Stimulated activated CD4-positive, alpha-beta T cell treated with anti-CD3 and anti-CD28 coated beads, Interleukin-1b, Interleukin-23, amount 100 ng/mL, for 24 hours (primary cell): ENCODE results near the gene GORASP1.

Experiments
- DNase-seq, 4 experiments: peaks; one replicate each; pipeline ENCODE4 v3.0.0-alpha.2; 2020; ENCODE audit warnings: low read depth in 4 of 4, low spot score in 1 of 4

The GORASP1 gene

DNA sequence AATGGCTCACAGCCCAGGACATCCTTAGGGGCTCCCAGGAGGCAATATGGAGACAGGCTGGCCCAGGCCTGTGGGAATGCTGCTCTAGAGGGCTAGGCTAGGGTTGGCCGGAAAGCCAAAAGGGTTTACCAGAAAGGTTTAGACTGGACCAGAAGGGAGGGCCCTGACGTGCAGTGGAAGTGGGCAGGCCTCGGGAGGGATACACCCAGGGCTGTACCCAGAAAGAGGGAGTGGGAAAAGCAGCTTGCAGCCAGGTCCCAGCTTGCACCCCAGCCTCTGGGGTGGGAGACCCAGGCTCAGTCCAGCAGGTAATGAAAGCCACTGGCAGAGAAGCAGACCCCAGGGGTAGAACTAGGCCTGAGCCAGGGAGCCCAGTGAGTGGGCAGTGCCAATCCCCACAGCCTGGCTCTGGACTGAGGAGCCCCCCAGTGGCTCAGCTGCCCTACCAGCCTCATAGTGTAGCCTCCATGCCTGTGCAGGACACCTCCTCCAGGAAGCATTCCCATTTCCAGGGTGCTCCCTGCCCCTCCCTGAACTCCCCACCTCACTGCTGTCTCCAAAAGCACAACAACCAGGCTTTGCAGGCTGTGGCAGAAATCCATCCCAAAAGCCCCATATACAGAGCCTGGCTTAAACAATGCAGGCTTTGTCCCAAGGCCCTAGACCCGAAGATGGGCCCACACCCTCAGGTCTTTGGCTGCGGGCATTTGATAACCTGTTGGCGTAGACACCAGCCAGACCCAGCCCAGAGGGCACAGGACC is 3.5 kb downstream of the GORASP1 start:
- no peak for DNase-seq

DNA sequence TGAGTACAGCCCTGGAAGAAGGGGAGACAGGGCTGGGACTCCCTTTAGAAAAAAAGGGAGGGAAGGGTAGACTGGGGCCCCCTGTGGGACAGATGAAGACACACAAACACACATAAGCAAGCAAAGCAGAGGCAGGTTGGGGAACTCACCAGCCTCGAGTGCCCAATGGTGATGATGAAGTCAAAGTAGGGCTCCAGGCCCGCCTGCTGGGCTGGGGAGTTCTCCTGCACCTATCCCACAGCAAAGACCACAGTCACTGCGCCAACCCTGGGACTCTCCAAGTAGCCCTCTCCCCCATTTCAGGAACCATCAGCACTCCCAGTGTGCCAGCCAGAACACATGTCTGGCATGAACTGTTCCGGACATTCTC is 4.1 kb downstream of the GORASP1 start:
- no peak for DNase-seq

DNA sequence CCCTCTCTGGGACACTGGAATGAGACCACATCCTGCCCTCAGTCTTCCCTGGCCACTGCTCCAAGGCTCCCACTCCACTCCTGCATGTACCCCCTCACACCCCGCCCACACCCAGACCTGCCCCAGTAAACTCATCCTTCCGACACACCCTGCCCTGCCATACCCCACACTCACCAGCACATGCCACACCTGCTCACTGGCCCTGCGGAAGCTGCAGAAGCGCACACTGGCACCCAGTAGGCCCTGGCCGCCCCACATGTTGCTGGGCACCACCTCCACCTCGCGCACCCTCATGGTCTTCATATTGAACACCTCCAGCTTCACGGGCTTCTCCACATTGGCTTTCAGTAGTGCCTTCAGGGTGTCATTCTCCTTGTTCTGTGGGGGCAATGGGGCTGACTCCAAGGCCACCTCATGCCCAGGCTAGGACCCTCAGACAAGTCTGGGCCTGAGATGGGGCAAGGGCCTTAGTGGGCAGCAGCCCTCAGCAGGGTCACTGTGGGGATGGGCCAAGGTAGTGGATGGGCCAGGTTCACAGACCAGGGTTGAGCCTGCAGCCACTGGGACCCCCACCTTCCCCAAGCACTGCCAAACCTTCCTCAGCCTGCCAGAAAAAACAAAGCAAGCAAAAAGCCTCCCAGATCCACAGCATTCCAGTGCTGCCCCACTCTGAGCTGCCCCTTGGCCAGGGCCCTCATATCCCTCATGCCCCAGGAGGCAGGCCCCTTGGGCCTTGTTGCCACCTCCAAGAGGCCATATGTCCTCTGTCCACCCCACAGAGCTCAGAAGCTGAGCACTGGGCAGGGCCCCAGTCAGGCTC is 4.7 kb downstream of the GORASP1 start:
- DNase-seq, result no peak

DNA sequence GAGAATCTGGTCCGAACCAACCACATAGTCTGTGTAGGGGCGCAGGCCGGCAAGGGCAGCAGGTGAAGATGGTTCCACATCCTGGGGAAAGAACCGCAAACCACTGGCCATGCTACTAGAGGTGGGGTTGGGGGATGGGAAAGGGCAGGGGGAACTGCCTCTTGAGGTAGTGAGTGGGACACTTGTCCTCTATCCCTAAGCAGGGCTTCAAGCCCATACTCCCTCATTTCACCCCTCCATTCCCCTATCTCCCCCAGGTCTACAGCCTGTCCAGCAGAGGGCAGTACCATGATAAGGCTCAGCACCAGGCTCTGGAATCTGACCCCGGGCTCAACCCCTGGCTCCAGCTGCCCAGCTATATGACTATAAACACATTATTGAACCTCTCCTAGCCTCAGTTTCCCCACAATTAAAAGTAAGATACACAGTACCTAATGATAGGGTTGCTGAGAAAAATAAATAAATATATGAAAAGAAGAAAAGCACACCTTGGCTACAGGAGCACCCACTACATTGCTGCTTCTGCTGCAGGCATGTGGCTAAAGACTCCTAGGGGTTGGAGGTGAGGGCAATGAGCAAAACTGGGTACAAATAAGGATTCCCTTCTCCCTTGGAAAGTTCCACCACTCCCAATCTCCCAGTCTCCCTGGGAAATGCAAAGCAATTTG is 6.3 kb downstream of the GORASP1 start:
- DNase-seq, result peak in 2 of 4 experiments; percentile 25 to 34

DNA sequence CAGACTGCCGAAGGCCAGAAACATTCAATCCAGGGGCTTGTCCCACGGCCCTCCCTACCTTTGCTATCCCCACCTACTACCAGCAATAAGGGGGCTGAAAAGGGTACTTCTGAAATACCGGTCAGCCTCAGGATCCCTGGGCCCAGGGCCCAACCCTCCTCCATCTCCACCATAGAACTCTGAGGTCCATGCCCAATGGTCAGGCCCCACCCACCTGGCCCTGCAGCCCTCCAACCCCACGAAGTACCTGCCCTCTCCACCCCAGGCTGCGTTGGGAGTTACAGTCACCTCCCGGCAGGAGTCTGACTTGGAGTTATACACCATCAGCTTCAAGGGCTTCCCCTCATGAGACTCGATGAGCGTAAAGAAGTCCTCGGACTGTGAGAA is 6.9 kb downstream of the GORASP1 start:
- no peak for DNase-seq

DNA sequence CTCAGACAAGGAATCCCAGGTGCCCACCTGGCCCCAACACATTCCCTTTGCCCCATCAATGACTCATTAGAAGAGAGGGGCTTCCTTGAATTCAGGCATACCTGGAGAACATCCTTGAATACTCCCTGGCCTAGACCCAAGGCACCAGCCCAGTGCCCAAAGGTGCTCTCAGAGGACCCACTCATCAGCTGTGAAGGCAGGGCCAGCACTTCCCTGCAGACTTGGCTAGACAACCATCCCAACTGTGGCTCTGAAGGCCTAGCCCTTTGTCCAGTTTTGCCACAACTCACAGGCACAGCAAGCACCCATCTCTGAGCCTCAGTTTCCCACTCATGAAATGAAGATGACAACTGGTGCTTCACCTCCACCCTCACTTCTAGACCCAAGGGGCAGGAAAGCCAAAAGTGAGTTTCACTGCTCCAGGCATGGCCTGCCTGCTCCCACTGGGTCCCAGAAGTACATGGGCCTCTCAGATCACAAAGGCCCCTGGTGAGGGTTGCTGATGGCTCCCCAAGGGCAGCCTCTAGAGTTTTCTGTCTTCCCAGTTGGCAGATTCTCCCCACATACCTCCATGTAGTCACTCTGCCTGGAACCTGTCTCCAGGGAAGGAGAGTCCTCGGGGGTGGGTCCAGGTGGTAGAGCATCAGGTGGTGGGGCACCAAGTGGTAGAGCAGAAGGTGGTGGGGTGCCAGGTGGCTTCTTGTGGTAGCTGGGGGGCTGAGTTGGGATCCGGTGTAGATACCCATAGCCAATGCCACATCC is 7.5 kb downstream of the GORASP1 start:
- no peak for DNase-seq

DNA sequence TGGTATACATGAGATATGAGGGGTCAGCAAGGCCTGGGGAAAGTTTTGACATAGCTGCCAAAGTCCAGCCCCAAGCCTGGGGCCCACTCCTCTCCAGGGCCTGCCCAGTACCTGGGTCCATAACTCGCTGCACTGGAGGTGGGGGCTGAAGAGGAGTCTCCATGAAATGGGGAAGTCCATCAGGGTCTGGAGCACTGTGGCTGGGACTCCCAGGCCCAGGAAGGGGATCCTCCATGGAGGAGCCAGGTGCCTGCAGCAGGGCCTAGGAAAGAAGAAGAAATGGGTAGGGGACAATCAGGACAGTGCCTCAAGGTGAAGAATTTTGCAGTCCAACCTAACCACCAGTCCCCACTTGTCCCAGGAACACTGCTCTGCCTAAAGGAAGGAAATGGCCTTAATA is 8.2 kb downstream of the GORASP1 start:
- DNase-seq, result no peak

DNA sequence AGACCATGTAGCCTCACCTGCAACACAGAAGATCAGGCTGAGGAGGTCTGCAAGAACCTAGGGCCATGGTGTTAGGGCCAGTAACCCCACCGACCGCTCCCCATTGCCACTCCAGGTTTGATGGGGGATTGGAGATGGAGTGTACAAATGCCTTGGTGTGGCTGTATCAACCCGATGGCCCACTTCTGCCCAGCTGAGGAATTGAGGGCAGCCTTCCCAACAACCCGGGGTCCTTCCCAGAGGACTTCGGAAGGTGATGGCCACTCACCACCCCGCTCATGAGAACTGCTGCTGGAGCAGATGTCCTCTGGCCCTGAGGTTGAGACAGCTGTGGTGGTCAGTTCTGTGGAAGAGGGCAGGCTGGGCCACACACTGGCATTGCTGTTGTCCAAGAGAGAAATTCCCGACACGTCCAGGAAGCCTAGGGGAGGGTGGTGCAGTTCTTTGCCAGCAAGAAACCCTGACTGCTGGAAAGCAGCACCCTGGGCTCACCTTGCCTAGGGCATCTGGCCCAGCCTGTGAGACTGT is 8.9 kb downstream of the GORASP1 start:
- no peak for DNase-seq

DNA sequence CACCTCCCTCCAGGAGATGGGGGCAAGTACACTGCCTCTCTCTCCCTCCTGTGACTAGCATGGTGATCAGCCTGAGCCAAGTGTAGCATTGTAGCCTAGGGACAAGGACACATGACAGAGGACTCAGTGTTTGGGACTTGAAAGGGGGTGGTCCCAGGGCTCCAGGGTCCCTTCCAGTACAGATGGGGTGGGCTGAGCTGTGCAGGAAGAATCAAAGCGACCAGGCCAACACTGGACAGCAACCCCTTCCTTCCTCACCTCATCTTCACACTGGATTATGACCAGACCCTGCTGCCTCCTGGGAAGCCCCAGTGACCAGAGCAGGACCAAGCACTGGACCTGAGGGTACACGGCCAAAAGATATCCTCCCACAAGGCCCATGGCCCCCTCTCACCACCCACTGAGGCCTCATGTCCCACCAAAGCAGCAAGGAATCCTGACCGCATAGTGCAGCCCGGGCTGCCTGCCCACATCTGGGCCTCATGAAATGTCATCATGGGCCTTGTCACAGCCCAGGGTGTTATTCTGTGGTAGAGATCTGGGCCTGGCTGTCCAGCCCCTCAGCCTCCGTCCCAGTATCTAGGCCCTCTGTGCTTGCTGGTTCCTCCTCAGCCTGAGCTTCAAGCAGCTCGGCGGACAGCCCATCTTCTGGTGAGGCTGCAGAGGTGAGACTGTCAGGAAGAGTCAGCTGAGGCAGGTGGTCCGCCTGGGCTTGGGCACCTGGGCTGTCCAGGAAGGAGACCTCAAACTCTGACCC is 9.5 kb downstream of the GORASP1 start:
- DNase-seq, result no peak

DNA sequence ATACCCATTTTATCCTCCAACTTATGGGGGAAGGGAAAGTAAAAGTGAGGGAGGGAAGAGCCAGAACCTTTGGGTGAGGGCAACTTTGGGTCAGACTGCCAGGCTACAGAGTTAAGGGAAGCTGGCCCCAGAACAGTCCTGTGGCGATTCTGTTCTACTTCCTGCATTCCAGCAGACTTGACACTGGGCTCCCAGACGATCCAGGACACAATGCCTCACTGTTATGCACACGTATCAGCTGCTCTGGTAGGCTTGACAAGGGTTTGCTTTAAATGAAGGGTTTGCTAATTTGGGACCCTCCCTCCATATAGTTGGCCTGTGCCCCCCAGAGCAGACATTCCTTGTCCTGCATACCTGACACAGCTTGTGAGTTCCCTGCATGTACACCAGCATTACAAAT is 10.7 kb downstream of the GORASP1 start:
- no peak for DNase-seq

DNA sequence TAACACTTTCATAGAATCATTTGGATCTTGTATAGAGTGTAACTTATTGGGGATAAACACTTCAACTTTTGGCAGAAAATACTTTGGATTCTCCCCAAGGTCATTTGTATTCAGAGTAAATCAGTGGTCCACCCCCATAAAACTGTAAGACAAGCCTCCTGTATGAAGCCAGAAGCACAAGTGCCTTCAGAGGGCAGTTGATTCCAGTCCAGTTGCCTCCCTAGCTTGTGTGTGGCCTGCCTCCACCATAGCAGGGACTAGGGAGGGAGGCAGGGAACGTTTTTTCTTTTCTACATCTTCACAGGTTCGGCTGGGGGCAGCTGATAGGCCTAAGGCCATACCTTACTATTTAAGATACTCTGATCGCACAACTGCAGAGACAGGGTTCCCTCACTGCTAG is 11.6 kb downstream of the GORASP1 start:
- no peak for DNase-seq

DNA sequence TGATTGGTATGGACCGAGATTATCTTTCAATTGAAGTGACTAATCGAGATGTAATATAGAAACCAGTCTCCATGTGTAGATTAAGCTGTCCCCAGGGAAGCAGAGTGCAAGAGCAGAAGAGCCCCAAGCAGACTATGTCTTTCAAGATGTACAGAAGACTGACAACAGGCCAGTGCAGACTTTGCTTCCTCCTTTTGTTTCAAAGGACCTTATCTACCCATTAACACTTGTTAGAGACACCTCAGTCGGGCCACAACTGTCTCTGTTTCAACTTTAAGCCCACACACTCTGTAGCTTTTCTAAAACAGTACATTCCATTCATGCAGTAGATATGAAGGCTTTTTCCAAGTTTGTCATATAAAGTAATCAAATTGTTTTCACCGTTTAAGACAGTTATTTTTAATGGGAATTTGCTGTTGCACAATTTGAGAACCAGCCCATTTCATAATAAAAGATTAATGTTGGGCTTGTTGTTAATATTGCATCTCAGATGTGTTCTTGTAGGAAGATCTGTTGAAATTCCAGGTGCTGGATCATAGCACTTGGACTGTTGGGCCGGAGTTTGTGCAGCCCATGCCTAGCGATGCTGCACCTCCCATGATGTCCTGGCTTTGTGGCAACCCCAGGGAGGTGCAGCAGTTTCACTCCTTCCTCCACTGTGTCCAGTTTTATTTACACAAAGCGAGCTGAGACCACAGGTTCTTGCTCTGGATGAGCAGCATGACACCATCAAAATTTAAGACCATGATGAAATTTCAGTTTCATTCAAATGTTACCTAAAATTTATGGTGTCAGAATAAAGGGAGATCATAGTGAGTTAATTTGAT is 12.4 kb downstream of the GORASP1 start:
- no peak for DNase-seq

DNA sequence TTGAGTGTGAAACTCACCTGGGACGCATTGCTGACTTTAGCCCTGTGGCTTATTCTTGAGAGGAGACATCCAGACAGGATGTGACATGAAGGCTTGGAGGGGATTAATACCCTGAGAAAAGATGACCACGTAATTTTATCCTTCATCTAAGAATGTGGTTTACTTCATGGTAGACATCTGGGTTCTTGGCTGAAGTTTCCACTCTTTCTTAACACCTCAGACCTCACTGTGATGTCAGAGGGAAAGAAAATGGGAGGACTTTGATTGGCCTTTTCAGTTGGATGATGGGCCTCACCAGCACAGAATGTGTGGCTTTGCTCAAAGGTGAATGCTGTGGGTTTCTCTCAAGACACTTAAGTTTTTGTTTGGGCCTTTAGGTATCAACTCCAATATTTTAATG is 16.5 kb downstream of the GORASP1 start:
- DNase-seq, result no peak

DNA sequence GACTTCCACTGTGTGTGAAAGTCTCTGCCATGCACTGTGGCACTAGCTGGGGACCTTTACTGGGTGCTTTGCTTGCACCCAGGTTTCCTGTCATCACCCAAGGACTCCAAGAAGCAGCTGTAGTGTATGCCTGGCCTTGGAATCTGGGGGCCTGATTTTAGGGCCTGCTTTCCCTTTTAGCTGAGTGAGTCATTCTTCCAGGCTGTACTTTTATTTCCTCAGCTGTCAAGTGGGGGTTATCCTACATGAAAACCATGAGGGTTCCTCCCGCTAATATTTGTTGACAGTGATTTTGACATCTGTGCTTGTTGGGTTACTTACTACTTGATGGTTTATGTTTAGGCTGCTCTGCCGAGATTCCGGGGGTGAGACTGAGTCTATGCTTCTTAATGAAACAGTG is 18.5 kb downstream of the GORASP1 start:
- no peak for DNase-seq

DNA sequence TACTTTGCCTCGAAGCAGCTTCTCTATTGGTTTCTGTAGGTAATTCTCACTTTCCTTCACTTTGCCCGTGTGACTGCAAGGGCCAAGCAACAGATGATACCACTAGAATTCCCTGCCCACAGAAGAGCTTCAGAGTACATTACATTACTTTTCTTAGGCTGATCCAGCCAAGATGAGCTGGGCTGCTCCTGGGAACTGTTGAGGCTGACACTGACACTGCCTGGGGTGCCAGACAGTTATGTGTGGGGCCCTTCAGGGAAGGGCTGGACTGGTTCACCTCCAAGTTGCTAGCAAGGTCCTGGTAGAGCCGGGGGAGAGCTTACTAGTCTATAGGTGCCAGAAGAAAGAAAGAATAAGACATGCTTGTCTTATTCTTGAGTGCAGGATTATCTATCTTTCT is 19.0 kb downstream of the GORASP1 start:
- no peak for DNase-seq

DNA sequence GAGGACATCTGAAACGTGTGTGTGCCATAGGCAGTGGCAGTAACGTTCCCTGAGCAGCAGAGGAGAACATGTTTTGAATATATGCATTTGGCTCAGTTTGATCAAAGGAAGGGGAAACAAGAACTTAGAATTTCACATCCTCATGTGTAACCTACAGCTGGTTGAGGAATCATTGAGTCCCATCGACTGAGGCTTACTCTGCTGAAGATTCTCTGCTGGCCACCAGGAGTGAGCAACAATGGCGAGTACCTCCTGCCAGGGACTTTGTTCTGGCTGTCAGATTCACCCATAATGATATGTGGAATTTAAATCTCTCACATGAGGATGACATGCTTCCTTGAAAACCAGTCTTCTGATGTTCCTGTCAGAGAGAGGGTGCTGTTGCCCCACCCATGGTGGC is 21.3 kb downstream of the GORASP1 start:
- DNase-seq, result no peak

DNA sequence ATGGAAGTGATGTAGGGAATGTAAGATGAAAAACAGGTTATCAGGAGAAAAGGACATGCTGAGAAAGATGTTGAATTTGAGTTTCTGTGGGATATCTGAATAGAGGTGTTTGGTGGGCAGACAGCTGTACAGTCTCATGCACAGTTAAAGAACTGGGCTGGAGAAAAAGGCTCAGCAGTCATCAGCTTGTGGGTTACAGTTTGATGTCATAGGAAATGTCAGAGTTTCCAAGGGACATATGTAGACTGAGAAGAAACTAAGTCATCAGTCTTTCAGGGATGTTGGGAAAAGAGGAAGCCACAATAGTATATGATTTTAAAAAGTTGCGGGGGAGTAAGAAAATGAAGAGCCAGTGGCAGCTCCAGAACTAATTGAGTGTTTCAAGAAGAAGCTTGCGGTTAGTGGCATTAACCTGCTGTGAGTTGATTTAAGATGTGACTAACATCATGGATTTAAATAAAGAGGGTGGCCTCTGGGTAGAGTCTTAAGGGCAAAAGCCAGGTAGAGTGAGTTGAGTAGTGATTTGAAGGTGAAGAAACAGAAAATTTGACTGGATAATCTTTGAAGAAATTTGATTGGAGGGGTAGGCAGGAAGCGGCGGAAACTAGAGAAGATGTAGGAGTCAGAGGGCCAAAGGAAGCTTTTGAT is 24.6 kb downstream of the GORASP1 start:
- no peak for DNase-seq

DNA sequence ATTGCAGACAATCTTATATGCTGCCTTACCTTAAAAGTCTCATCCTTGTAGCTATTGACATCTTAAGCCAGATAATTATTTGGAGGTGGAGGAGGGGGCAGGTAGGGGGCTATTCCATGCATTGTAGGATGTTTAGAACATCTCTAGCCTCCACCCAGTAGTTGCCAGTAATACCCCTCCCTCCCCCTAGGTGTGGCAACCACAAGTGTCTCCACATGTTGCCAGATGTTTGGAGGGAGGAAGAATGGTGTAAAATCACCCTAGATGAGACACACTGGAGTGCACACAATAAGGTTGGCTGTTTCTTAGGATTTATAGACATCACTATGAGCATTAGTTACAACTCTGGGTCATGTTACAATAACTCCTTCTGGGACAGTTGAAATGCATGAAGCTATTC is 27.4 kb downstream of the GORASP1 start:
- no peak for DNase-seq

DNA sequence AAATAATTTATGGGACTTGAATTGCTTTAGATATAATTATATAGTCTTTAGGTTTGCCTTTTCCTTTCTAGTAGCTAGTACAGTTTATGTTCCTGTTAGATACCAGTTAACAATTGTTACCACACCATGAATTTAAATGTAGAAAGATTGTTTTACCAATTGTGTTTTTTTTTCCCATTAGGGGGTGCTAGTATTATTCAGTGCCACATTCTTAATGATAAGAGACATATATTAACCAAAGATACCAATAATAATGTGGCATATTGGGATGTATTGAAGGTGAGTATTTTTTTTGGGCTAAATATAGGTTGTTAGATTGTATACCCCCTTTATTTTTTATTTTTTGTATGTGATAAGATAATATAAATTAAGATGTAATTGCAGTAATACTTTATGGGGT is 27.9 kb downstream of the GORASP1 start:
- DNase-seq, result no peak
